Vagina (tissue), 2 donors: ENCODE results near the gene SSTR1.

Experiments
- CTCF ChIP-seq, 3 experiments: fragments of 450-650 bp in 2 of 3; fragments of 200-600 bp in 1 of 3; sonication (generic) in 1 of 3; IDR thresholded peaks; one replicate each; pipeline ENCODE4 v1.5.1; 2017 to 2019; ENCODE audit warnings: antibody characterized with exemption in 3 of 3, mild to moderate bottlenecking in 2 of 3, moderate library complexity in 2 of 3
- POLR2A ChIP-seq, 2 donors: fragments of 450-650 bp; IDR thresholded peaks; one replicate each; pipeline ENCODE4 v1.6.1; 2017; ENCODE audit warnings: antibody characterized with exemption in 2 of 2, mild to moderate bottlenecking in 2 of 2, moderate library complexity in 2 of 2
- POLR2AphosphoS5 ChIP-seq, 2 donors: sonication (generic); formaldehyde crosslinking; IDR thresholded peaks; one replicate each; pipeline ENCODE4 v1.9.0; 2017; ENCODE audit warnings: antibody characterized with exemption in 2 of 2, mild to moderate bottlenecking in 2 of 2, low read depth in 1 of 2; ENCODE audit not compliant: insufficient read depth in 1 of 2

- no peak for TF ChIP-seq POLR2A (IDR thresholded peaks at IDR 0.05)
- no peak for TF ChIP-seq CTCF (IDR thresholded peaks at IDR 0.05)
- no peak for TF ChIP-seq POLR2AphosphoS5 (IDR thresholded peaks at IDR 0.05; ENCODE audit: insufficient read depth in 1 of 2, low read depth in 1 of 2)
These were observed 348 bp upstream of the SSTR1 start for GRCh38 chr14:38207377-38207735.
